ENCODE data around the gene UNC5B.
"Not testable (repeated sequence)": the region's sequence is repeated elsewhere in the genome, so short reads cannot be mapped to it uniquely, and the experiment has no call there.

UNC5B gene

GRCh38 chr10:71292624-71293445 is 80.5 kb downstream of the UNC5B start:
- in situ Hi-C loops (cut with MboI; ENCODE audit: low sequenced_read_pairs): no loop called here

- in situ Hi-C loops (cut with MboI; ENCODE audit: low sequenced_read_pairs): no loop called here
Measured at GRCh38 chr10:71293446-71294084, 81.2 kb downstream of the UNC5B start.

DNA sequence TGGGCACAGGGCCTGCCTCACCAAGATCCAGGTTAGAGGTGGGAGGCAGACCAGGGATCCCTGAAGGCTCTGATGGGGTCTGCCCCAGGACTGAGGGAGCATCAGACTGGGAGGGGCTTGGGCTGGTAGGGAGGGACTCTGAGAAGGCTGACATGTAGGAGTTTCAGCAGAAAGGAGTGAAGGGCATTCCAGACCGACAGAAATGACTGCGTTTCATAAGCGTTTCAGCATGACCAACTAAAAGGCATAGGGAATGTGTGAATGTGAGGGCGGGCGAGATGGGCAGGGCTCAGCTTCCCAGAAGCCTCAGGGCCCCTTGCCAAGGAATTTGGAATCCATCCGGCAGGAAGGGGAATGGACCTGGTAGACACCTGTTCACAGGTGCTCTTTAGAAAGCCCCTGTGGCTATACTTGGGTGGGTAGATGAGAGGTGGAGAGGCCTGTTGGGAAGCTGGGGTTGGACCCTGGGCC is 81.8 kb downstream of the UNC5B start:
- in situ Hi-C loops (cut with MboI; ENCODE audit: low sequenced_read_pairs): no loop called here

DNA sequence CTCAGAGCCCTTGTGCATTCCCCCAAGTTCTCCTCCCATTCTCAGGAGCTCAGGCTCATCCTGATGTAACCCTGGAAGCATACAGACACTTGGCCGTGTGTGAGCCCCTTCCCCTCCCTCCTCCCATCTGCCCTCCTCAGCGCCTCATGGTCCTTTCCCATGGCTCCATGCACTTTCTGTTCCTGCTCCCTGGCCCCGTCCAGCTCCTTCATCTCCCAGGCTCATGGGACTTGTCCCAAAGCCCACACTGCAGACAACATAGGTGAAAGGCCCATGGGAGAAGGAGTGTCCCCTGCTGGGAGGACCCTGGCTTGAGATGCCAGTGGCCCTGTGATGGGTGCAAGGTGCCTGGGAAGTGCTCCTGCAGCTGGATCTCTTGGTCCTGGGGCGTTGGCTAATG is 82.5 kb downstream of the UNC5B start:
- in situ Hi-C loops (cut with MboI; ENCODE audit: low sequenced_read_pairs): no loop called here

DNA sequence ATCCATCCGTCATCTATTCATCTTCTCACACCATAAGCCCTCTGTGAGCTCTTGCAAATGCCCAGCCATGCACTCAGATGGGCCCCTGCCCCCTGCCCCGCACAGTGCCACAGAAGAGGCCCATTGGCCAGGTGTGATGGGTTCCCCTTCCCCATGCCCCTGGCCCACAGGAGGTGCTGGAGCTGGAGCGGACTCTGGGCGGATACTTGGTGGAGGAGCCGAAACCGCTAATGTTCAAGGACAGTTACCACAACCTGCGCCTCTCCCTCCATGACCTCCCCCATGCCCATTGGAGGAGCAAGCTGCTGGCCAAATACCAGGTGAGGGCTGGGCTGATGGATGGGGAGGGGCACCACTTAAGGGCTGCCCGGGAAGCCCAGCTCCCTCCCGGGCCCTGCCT is 83.3 kb downstream of the UNC5B start:
- in situ Hi-C loops (cut with MboI; ENCODE audit: low sequenced_read_pairs): no loop called here

- in situ Hi-C loops (cut with MboI; ENCODE audit: low sequenced_read_pairs): no loop called here
Measured at GRCh38 chr10:71296086-71296485, 83.7 kb downstream of the UNC5B start.

GRCh38 chr10:71296811-71297210 is 84.4 kb downstream of the UNC5B start:
- in situ Hi-C loops (cut with MboI; ENCODE audit: low sequenced_read_pairs): not testable (repeated sequence)

DNA sequence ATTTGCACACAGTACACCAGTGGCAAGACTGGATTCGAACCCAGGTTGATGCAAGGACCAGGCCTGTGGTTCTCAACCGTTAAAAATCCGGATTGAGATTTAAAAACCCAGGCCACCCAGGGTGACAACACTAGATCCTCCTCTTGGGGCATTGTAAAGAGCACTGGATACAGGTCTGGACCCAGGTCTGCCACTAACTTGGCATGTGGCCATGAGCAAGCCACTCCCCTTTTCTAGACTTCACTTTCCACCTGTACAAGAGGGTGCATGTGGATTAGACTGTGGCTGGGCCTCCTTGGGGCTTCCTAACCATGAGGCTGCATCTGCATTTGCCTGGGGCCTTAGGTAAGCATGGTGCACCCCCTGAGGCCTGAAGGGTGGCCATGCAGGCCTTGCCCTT is 85.0 kb downstream of the UNC5B start:
- in situ Hi-C loops (cut with MboI; ENCODE audit: low sequenced_read_pairs): no loop called here

DNA sequence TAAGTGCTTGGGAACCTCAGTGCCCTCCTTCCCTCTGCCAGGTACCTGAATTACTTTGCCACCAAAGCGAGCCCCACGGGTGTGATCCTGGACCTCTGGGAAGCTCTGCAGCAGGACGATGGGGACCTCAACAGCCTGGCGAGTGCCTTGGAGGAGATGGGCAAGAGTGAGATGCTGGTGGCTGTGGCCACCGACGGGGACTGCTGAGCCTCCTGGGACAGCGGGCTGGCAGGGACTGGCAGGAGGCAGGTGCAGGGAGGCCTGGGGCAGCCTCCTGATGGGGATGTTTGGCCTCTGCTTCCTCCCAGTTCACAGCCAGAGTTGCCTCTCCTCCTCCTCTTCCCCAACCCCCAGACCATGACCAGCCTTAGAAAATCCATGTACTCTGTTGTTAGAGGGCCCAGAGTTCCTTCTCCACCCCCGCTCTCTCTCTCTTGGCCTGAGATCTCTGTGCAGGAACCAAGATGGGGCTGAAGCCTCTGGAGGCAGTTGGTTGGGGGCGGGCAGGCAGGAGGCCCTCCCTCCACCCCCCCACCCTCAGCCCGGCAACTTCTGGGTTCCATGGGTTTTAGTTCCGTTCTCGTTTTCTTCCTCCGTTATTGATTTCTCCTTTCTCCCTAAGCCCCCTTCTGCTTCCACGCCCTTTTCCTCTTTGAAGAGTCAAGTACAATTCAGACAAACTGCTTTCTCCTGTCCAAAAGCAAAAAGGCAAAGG is 86.9 kb downstream of the UNC5B start:
- in situ Hi-C loops (cut with MboI; ENCODE audit: low sequenced_read_pairs): no loop called here

GRCh38 chr10:71300555-71301370 is 88.4 kb downstream of the UNC5B start:
- in situ Hi-C loops (cut with MboI; ENCODE audit: low sequenced_read_pairs): no loop called here

DNA sequence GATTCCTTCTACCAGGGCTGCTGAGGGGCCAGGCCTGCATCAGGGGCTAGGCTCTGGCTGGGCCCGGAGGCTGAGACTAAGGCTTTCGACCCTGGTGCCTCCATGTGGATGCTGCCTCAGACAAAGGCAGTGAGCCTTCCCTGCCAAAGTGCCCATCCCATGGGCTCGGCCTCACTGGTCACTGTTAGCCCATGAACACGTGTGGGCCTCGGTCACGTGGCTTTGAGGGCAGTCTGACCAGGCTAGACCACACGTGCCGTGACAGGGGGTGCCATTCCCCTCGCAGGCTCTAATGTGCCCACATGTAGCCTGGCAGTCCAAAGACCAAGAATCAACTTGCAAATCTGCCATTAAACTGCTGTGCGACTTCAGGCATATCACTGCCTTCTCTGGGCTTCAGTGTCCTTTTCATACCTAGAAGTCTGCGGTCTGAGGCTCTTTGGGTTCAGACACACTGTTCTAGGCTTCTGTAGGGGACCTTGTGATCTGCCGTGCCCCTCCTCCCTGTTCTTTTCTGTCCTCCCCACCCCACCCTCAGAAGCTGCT is 89.1 kb downstream of the UNC5B start:
- in situ Hi-C loops (cut with MboI; ENCODE audit: low sequenced_read_pairs): no loop called here

DNA sequence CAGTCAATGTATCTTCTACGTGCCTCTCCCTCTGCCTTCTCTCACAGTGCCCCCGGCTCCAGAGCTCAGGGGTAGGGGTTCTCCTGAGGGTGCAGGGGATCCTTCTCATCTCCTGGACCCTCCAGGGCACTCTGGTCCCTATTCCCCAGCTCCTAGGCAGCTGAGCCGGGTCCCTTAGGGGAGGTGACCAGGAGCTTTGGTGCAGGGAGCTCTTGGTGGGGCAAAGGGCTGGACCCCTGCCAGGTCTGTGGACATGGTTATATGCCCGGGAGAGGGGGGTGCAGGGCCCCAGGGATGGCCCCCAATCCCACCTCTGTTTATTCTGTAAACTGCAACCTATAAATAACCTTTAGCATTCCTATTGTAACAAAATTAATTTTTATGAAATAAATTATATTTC is 90.1 kb downstream of the UNC5B start:
- in situ Hi-C loops (cut with MboI; ENCODE audit: low sequenced_read_pairs): no loop called here

- in situ Hi-C loops (cut with MboI; ENCODE audit: low sequenced_read_pairs): no loop called here
Measured at GRCh38 chr10:71302874-71303568, 90.7 kb downstream of the UNC5B start.

GRCh38 chr10:71303569-71303907 is 91.2 kb downstream of the UNC5B start:
- in situ Hi-C loops (cut with MboI; ENCODE audit: low sequenced_read_pairs): no loop called here

DNA sequence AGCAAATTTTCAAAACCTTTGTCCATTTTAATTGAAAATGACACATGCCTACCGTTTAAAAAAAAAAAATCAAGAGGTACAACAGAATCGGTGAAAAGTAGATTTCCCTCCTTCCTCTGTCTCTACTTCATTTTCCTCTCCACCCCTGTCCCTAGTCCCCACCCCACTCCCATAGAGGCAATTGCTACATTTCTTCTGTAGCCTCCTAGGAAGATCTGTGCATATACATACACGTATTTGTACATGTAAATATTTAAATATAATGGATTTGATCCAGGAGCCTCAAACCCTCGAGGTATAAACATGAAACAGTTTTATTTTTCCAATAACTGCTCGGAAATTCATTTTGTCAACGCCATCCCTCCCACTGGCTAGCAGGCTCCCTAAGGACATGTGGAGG is 92.5 kb downstream of the UNC5B start:
- in situ Hi-C loops (cut with MboI; ENCODE audit: low sequenced_read_pairs): no loop called here

- in situ Hi-C loops (cut with MboI; ENCODE audit: low sequenced_read_pairs): no loop called here
Measured at GRCh38 chr10:71306979-71307378, 94.6 kb downstream of the UNC5B start.

DNA sequence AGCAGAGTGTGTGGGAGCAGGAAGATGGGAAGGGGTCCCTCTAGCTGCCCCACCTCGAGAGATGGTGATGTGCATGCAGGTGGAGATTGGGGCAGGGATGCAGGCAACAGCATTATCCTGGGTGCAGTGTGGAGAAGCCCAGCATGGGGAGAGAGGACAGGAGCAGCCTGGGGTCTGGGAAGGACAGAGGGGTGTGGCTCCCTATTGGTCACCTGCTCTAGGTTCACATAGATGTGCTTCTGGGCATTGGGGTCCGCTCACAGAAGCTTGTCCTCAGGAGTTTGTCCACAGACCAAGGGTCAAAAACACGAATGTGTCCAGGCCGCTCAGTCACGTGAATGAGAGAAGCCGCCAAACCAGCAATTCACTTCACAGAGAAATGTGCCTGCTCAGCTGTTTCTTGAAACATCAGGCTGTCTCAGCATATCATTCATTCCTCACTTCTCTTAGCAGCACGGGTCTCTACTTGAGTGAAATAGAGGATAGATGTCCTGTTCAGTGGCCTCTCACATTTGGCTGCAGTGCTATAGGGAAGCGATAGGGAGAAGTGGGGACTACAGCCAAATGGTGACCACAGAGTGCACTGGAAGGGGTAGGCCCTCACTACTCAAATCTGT is 95.2 kb downstream of the UNC5B start:
- in situ Hi-C loops (cut with MboI; ENCODE audit: low sequenced_read_pairs): no loop called here

- in situ Hi-C loops (cut with MboI; ENCODE audit: low sequenced_read_pairs): no loop called here
Measured at GRCh38 chr10:71308244-71308643, 95.9 kb downstream of the UNC5B start.

- in situ Hi-C loops (cut with MboI; ENCODE audit: low sequenced_read_pairs): no loop called here
Measured at GRCh38 chr10:71308985-71309384, 96.6 kb downstream of the UNC5B start.

- in situ Hi-C loops (cut with MboI; ENCODE audit: low sequenced_read_pairs): loop anchor here (10.0 kb wide), 2 partner anchors 255 to 505 kb away; no protein-coding TSS in a partner anchor
Measured at GRCh38 chr10:71309919-71310318, 97.5 kb downstream of the UNC5B start.
